CD8-positive, alpha-beta memory T cell (primary cell): Measurements from ENCODE around the gene NIM1K. TPM values are rescaled to one million over a fixed set of nuclear protein-coding genes. Genes with fewer than 3 reads are reported as not detected.

Experiments used
- polyA plus RNA-seq: library from polyadenylated mRNA; unstranded; fragments of 300-500 nt; fragmentation: Illumina TruSeq; gene quantifications from one replicate; pipeline ENCODE4 v1.2.3, GENCODE V29; 2021
- total RNA-seq, 2 experiments: library from RNA; stranded (reverse); gene quantifications; one replicate each; pipeline ENCODE4 v1.2.3, GENCODE V29; 2021

Gene NIM1K
- total and polyA plus RNA-seq, 3 experiments from 2014 or later: 0.20 to 0.70 (median 0.40) TPM

Other genes starting within 250 kb of the NIM1K start
- gene ANXA2R, start 151.9 kb upstream of the NIM1K start, total RNA-seq: 1 to 10 TPM; 6.0 to 6.8 TPM
- gene ANXA2R, start 151.9 kb upstream of the NIM1K start, polyA plus RNA-seq: 55.9 TPM
- gene ZNF131, start 71.3 kb upstream of the NIM1K start, total RNA-seq: 10 to 100 TPM; 39.2 to 39.5 TPM
- 63.9 TPM for gene ZNF131, start 71.3 kb upstream of the NIM1K start, polyA plus RNA-seq
- 10 to 100 TPM; 70.3 to 75.1 TPM for gene HMGCS1, start 121.2 kb downstream of the NIM1K start, total RNA-seq
- 9.4 TPM for gene HMGCS1, start 121.2 kb downstream of the NIM1K start, polyA plus RNA-seq
- gene CCL28, start 220.2 kb downstream of the NIM1K start, total RNA-seq: 1 to 10 TPM; 8.4 to 8.6 TPM
- gene CCL28, start 220.2 kb downstream of the NIM1K start, polyA plus RNA-seq: 7.5 TPM